ENCODE data around the gene DNAJC27. TPM values are rescaled to one million over a fixed set of nuclear protein-coding genes. Genes with fewer than 3 reads are reported as not detected.

Gene DNAJC27
- total and polyA plus RNA-seq, 2 of the 13 experiments (the other 11 are each of a cell fraction or from before 2014, with no cell fraction given) = 3.1 to 3.7 TPM

DNA sequence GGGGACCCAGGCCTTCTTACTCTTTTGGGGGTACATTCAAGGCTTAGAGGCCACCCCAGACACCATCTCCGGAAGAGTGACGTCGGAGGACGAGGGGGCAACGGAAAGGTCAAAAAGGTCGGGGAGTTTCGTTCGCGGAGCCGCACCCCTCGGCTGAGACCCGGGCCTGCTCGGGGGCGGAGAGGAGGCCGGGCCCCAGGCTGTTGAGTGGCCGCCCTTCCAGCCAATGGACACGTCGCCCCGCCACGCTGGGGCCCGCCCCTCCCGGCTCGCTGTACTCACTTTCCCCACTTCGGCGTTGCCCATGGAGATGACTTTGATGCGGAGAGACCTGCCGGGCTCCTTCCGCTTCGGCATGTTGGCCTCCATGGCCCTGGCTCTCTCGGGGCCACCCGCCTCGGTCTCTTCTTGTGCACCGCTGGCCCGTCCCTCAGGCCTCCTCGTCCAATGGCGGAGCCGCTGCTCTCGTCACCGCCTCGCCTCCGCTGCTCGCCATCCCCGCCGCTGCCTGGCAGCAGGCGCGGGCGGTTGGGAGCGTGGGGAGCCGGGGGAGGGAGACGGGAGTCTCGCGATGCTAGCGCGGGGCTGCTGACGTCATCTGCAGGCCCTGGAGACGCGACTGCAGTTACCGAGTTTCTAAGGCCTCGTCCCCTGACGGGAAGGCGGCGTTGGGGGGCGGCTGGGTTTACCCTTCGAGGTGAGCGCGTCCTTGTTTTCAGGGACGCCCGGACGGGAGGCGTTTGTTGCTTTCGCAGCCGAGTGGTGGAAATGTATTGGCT is at the start of gene DNAJC27 (continued):
- TF ChIP-seq, protein P1, sequence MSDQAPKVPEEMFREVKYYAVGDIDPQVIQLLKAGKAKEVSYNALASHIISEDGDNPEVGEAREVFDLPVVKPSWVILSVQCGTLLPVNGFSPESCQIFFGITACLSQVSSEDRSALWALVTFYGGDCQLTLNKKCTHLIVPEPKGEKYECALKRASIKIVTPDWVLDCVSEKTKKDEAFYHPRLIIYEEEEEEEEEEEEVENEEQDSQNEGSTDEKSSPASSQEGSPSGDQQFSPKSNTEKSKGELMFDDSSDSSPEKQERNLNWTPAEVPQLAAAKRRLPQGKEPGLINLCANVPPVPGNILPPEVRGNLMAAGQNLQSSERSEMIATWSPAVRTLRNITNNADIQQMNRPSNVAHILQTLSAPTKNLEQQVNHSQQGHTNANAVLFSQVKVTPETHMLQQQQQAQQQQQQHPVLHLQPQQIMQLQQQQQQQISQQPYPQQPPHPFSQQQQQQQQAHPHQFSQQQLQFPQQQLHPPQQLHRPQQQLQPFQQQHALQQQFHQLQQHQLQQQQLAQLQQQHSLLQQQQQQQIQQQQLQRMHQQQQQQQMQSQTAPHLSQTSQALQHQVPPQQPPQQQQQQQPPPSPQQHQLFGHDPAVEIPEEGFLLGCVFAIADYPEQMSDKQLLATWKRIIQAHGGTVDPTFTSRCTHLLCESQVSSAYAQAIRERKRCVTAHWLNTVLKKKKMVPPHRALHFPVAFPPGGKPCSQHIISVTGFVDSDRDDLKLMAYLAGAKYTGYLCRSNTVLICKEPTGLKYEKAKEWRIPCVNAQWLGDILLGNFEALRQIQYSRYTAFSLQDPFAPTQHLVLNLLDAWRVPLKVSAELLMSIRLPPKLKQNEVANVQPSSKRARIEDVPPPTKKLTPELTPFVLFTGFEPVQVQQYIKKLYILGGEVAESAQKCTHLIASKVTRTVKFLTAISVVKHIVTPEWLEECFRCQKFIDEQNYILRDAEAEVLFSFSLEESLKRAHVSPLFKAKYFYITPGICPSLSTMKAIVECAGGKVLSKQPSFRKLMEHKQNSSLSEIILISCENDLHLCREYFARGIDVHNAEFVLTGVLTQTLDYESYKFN (CRISPR knock-in tag; conservative IDR thresholded peaks at IDR 0.05) = peak; percentile 17; the same call in 1 of the 2 replicates
- TF ChIP-seq PTBP1 (IDR thresholded peaks at IDR 0.05; ENCODE audit: low read depth, low read length, poor library complexity, severe bottlenecking) (peak; percentile 97), MBD4 (IDR thresholded peaks at IDR 0.05; ENCODE audit: borderline replicate concordance, low read length) (no peak), ATRX (CRISPR knock-in tag; IDR thresholded peaks at IDR 0.05; ENCODE audit: borderline replicate concordance) (no peak), PHF8 (CRISPR knock-in tag; IDR thresholded peaks at IDR 0.05) (peak; percentile 88), ZNF530 (CRISPR knock-in tag; IDR thresholded peaks at IDR 0.05; ENCODE audit: low read depth) (no peak), GABPB1 (CRISPR knock-in tag; IDR thresholded peaks at IDR 0.05) (peak; percentile 88), ZNF562 (CRISPR knock-in tag; IDR thresholded peaks at IDR 0.05; ENCODE audit: borderline replicate concordance) (no peak), ZNF20 (CRISPR knock-in tag; IDR thresholded peaks at IDR 0.05) (no peak; the same call in 1 of the 2 replicates), PHF20 (CRISPR knock-in tag; IDR thresholded peaks at IDR 0.05) (peak; percentile 76), HDAC1 (CRISPR knock-in tag; IDR thresholded peaks at IDR 0.05) (peak; percentile 52), SCMH1 (CRISPR knock-in tag; IDR thresholded peaks at IDR 0.05; ENCODE audit: borderline replicate concordance) (no peak), CHD2 (IDR thresholded peaks at IDR 0.05; ENCODE audit: low read depth, low read length) (peak; percentile 99), FOXP1 (IDR thresholded peaks at IDR 0.05) (no peak), FOXP1 (CRISPR knock-in tag; IDR thresholded peaks at IDR 0.05) (no peak), PLRG1 (conservative IDR thresholded peaks at IDR 0.05) (no peak)
- TF ChIP-seq, protein P2, sequence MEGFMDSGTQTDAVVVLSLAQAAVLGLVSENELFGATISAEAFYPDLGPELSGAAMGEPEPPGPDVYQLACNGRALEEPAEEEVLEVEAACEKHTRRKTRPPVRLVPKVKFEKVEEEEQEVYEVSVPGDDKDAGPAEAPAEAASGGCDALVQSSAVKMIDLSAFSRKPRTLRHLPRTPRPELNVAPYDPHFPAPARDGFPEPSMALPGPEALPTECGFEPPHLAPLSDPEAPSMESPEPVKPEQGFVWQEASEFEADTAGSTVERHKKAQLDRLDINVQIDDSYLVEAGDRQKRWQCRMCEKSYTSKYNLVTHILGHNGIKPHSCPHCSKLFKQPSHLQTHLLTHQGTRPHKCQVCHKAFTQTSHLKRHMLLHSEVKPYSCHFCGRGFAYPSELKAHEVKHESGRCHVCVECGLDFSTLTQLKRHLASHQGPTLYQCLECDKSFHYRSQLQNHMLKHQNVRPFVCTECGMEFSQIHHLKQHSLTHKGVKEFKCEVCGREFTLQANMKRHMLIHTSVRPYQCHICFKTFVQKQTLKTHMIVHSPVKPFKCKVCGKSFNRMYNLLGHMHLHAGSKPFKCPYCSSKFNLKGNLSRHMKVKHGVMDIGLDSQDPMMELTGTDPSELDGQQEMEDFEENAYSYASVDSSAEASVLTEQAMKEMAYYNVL (CRISPR knock-in tag; IDR thresholded peaks at IDR 0.05; ENCODE audit: borderline replicate concordance) = peak; percentile 80
- TF ChIP-seq, protein P3, sequence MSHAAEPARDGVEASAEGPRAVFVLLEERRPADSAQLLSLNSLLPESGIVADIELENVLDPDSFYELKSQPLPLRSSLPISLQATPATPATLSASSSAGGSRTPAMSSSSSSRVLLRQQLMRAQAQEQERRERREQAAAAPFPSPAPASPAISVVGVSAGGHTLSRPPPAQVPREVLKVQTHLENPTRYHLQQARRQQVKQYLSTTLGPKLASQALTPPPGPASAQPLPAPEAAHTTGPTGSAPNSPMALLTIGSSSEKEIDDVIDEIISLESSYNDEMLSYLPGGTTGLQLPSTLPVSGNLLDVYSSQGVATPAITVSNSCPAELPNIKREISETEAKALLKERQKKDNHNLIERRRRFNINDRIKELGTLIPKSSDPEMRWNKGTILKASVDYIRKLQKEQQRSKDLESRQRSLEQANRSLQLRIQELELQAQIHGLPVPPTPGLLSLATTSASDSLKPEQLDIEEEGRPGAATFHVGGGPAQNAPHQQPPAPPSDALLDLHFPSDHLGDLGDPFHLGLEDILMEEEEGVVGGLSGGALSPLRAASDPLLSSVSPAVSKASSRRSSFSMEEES (CRISPR knock-in tag; IDR thresholded peaks at IDR 0.05) = peak; percentile 62; the same call in 1 of the 2 replicates
- TF ChIP-seq, protein P4, sequence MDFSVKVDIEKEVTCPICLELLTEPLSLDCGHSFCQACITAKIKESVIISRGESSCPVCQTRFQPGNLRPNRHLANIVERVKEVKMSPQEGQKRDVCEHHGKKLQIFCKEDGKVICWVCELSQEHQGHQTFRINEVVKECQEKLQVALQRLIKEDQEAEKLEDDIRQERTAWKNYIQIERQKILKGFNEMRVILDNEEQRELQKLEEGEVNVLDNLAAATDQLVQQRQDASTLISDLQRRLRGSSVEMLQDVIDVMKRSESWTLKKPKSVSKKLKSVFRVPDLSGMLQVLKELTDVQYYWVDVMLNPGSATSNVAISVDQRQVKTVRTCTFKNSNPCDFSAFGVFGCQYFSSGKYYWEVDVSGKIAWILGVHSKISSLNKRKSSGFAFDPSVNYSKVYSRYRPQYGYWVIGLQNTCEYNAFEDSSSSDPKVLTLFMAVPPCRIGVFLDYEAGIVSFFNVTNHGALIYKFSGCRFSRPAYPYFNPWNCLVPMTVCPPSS (IDR thresholded peaks at IDR 0.05) = no peak
- TF ChIP-seq, protein P5, sequence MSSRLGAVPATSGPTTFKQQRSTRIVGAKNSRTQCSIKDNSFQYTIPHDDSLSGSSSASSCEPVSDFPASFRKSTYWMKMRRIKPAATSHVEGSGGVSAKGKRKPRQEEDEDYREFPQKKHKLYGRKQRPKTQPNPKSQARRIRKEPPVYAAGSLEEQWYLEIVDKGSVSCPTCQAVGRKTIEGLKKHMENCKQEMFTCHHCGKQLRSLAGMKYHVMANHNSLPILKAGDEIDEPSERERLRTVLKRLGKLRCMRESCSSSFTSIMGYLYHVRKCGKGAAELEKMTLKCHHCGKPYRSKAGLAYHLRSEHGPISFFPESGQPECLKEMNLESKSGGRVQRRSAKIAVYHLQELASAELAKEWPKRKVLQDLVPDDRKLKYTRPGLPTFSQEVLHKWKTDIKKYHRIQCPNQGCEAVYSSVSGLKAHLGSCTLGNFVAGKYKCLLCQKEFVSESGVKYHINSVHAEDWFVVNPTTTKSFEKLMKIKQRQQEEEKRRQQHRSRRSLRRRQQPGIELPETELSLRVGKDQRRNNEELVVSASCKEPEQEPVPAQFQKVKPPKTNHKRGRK (CRISPR knock-in tag; IDR thresholded peaks at IDR 0.05) = no peak; the same call in 1 of the 2 replicates
